WERI-Rb-1 (cell line): ENCODE measurements around the gene C16orf87.
"Not testable (repeated sequence)": the region's sequence is repeated elsewhere in the genome, so short reads cannot be mapped to it uniquely, and the experiment has no call there.

Experiments
- DNase-seq: peaks from one replicate; pipeline ENCODE4 v3.0.0-alpha.2; 2020
- H3K27ac ChIP-seq: fragments of 250-450 bp; sonication (Bioruptor Pico); 2 replicates; pipeline ENCODE4 v1.5.1; 2020; ENCODE audit warnings: mild to moderate bottlenecking, moderate library complexity
- H3K27me3 ChIP-seq: fragments of 250-450 bp; sonication (Bioruptor Pico); 2 replicates; pipeline ENCODE4 v1.5.1; 2021; ENCODE audit warnings: mild to moderate bottlenecking, low read depth, moderate library complexity; ENCODE audit not compliant: insufficient read depth, severe bottlenecking
- H3K36me3 ChIP-seq: fragments of 250-450 bp; sonication (Bioruptor Pico); 2 replicates; pipeline ENCODE4 v1.5.1; 2020; ENCODE audit warnings: mild to moderate bottlenecking, moderate library complexity
- H3K4me3 ChIP-seq: 2 replicates; pipeline ENCODE4 v1.5.1; 2011; ENCODE audit warnings: low read depth, mild to moderate bottlenecking, control low read depth, low read length
- H3K9me3 ChIP-seq: fragments of 250-450 bp; sonication (Bioruptor Pico); 2 replicates; pipeline ENCODE4 v1.5.1; 2021; ENCODE audit warnings: mild to moderate bottlenecking, moderate library complexity; ENCODE audit not compliant: severe bottlenecking
- CTCF ChIP-seq: IDR thresholded peaks from 2 replicates; pipeline ENCODE4 v1.5.1; 2011; ENCODE audit warnings: low read depth, mild to moderate bottlenecking, control low read depth, inconsistent platforms, low read length

The C16orf87 gene

GRCh38 chr16:46790599-46791270 is 40.2 kb downstream of the C16orf87 start:
- peaks cover 8% of the 10 kb centered on the region for H3K9me3 ChIP-seq
- no peak overlapping the region for H3K4me3 ChIP-seq
- H3K27me3 ChIP-seq = no peaks in the 10 kb centered on the region
- H3K27ac ChIP-seq = no peak overlapping the region
- DNase-seq = no peak
- H3K36me3 ChIP-seq = no peaks in the 10 kb centered on the region
- TF ChIP-seq CTCF = no peak

- TF ChIP-seq CTCF = no peak
- H3K4me3 ChIP-seq = no peak overlapping the region
- no peak for DNase-seq
- no peak overlapping the region for H3K27ac ChIP-seq
- no peaks in the 10 kb centered on the region for H3K36me3 ChIP-seq
- no peaks in the 10 kb centered on the region for H3K27me3 ChIP-seq
- H3K9me3 ChIP-seq = peaks cover under 1% of the 10 kb centered on the region
Measured at GRCh38 chr16:46789499-46790414, 41.2 kb downstream of the C16orf87 start.

DNA sequence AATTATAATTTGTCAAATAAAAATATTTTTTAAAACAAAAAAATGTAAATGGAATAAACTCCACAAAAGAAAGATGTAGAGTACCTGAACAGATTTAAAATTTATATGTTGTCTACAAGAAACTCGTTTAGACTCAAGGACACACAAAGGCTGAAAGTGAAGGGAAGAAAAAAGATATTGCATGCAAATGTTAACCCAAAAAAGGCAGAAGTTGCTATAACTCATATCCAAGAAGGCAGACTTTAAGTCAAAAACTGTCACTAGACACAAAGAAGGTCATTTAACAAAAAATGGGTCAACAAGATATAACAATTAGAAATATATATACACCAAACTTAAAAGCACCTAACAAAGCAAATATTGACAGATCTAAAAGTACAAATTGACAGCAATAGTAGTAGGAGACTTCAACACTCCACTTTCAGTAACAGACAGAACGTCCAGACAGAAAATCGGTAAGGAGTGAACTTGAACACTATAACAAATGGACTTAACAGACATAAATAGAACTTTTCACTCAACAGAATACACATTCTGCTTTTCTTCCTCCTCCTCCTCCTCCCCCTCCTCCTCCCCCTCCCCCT is 42.0 kb downstream of the C16orf87 start:
- Histone ChIP-seq H3K27me3 (no peaks in the 10 kb centered on the region), H3K27ac (no peak overlapping the region), H3K36me3 (no peaks in the 10 kb centered on the region), H3K9me3 (no peaks in the 10 kb centered on the region), H3K4me3 (no peak overlapping the region)
- DNase-seq = no peak
- no peak for TF ChIP-seq CTCF

- no peak for TF ChIP-seq CTCF
- H3K36me3 ChIP-seq = no peaks in the 10 kb centered on the region
- no peaks in the 10 kb centered on the region for H3K27me3 ChIP-seq
- H3K4me3 ChIP-seq = no peak overlapping the region
- DNase-seq = no peak
- no peak overlapping the region for H3K27ac ChIP-seq
- H3K9me3 ChIP-seq = no peaks in the 10 kb centered on the region
Measured at GRCh38 chr16:46787909-46788308, 43.1 kb downstream of the C16orf87 start.

- no peak for DNase-seq
- TF ChIP-seq CTCF = no peak
- H3K4me3 ChIP-seq = no peak overlapping the region
Measured at GRCh38 chr16:46785076-46785845, 45.7 kb downstream of the C16orf87 start.

DNA sequence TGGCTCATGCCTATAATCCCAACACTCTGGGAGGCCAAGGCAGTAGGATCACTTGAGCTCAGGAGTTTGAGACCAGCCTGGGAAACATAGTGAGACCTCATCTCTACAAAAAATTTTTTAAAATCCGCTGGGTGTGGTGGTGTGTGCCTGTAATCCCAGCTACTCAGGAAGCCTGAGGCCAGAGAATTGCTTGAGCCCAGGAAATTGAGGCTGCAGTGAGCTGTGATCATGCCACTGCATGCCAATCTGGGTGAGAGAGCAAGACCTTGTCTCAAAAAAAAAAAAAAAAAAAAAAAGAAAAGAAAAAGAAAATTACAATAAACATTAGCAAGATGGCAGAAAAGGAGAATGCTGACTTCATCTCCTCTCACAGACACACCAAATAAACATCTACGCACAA is 46.4 kb downstream of the C16orf87 start:
- not testable (repeated sequence) for H3K27me3 ChIP-seq, DNase-seq, H3K4me3 ChIP-seq, H3K27ac ChIP-seq, H3K36me3 ChIP-seq, H3K9me3 ChIP-seq

More at GRCh38 chr16:46785076-46785845, 45.7 kb downstream of the C16orf87 start:
- no peaks in the 10 kb centered on the region for H3K27me3 ChIP-seq
- H3K36me3 ChIP-seq = no peaks in the 10 kb centered on the region
- H3K9me3 ChIP-seq = no peaks in the 10 kb centered on the region
- H3K27ac ChIP-seq = no peak overlapping the region
